Left ventricle myocardium inferior (tissue), 1 donor: ENCODE results near the gene C1orf94. TPM values are rescaled to one million over a fixed set of nuclear protein-coding genes. Genes with fewer than 3 reads are reported as not detected.
A peak's percentile ranks its signal among the peaks of the same experiment; 100 is the strongest.
"Not testable (repeated sequence)": the region's sequence is repeated elsewhere in the genome, so short reads cannot be mapped to it uniquely, and the experiment has no call there.

Experiments
- DNase-seq: peaks from one replicate; pipeline ENCODE4 v3.0.0-alpha.2; 2020
- H3K27ac ChIP-seq: fragments of 200-600 bp; replicated peaks from 2 replicates; pipeline ENCODE4 v1.8.0; 2021
- H3K27me3 ChIP-seq: fragments of 200-600 bp; 2 replicates; pipeline ENCODE4 v1.8.0; 2021; ENCODE audit warnings: low read depth
- H3K36me3 ChIP-seq: fragments of 200-600 bp; 2 replicates; pipeline ENCODE4 v1.8.0; 2021
- H3K4me1 ChIP-seq: fragments of 200-600 bp; 2 replicates; pipeline ENCODE4 v1.8.0; 2021
- H3K4me3 ChIP-seq: fragments of 200-600 bp; 2 replicates; pipeline ENCODE4 v1.8.0; 2021; ENCODE audit warnings: mild to moderate bottlenecking, moderate library complexity
- H3K9me3 ChIP-seq: fragments of 200-600 bp; replicated peaks from 2 replicates; pipeline ENCODE4 v1.8.0; 2021
- intact Hi-C: fragments of 100-400 bp; cut with micrococcal nuclease; formaldehyde crosslinking; loops from one replicate; pipeline ENCODE4 v1.11.0; 2022
- total RNA-seq: library from RNA; stranded (reverse); fragmentation: NEBNext Ultra II Directional; extraction: Animal tissue kit (Norgen Biotek cat#: 25700); gene quantifications from one replicate; pipeline ENCODE4 v1.2.1, GENCODE V29; 2021
- TF ChIP-seq, protein P1 (sequence below): fragments of 200-600 bp; IDR thresholded peaks from 2 replicates; pipeline ENCODE4 v1.8.0; 2021; ENCODE audit warnings: antibody characterized with exemption, mild to moderate bottlenecking, borderline replicate concordance
- donor health status: DM: no; HTN: yes; CAD: no; lungs with severe emphysema.

The C1orf94 gene
- total RNA-seq, 1 donor from 2014 or later: not detected

DNA sequence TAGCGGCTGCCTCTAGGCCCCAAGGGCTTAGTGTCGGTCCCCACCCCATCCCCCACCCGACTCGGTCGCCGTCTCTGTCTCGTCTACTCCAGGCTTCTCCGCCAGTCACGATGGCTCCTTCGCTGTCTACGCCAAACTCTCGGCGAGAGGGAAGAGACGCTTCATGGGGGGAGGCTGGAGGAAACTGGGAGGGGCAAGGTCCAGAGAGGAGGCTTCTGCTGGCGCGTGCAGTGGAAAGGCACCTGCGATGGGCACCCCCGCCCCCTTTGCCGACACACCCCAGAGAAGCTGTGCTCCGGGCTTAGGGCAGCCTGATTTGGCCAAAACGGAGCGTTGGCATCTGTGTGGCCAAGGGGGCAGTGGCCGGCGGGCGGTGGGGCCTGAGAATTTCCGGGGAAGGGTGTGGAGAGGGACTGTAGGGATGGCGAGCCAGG is 10.5 kb upstream of the C1orf94 start:
- Histone ChIP-seq H3K9me3 (no peaks in the 10 kb centered on the region), H3K36me3 (no peaks in the 10 kb centered on the region), H3K27ac (no peak overlapping the region), H3K4me3 (peak overlapping the region; percentile 35), H3K27me3 (peaks cover 100% of the 10 kb centered on the region), H3K4me1 (peaks cover 42% of the 10 kb centered on the region)
- no peak for DNase-seq
- TF ChIP-seq, protein P1, sequence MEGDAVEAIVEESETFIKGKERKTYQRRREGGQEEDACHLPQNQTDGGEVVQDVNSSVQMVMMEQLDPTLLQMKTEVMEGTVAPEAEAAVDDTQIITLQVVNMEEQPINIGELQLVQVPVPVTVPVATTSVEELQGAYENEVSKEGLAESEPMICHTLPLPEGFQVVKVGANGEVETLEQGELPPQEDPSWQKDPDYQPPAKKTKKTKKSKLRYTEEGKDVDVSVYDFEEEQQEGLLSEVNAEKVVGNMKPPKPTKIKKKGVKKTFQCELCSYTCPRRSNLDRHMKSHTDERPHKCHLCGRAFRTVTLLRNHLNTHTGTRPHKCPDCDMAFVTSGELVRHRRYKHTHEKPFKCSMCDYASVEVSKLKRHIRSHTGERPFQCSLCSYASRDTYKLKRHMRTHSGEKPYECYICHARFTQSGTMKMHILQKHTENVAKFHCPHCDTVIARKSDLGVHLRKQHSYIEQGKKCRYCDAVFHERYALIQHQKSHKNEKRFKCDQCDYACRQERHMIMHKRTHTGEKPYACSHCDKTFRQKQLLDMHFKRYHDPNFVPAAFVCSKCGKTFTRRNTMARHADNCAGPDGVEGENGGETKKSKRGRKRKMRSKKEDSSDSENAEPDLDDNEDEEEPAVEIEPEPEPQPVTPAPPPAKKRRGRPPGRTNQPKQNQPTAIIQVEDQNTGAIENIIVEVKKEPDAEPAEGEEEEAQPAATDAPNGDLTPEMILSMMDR: no peak
- intact Hi-C loops: no loop called here

DNA sequence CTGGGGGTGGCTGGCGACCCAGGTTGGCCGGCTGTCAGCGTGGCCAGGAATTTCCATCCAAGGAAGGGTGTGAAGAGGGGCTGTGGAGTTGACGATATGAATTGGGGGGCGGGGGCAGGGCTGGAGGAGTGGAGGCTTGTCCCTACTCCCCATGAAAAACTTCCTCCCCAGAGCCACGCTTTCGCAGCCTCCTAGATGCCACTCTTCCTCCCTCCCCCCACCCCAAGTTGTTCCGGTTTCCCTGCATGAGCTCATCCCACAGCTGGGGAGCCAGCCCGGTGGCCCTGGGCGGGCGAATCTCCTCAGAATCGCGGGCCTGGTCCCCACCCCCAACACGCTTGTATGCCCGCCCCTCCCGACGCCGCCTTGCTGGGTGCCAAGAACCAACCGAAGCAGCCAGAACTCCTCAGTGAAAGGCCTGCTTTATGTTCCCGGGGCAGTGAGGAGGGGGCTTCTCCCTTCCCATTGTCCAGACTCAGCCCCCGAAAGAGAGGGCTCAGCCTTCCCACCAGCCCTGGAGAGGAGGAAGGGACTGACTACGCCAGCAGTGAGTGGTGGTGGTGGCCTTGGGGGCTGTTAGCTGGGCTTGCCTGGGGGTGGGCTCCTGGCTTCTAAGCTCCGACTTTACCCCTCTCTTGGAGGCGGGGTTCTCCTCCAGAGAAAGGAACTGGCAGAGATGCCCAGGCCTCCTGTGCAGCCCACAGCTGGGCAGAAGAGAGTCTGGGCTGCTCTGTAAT is 9.9 kb upstream of the C1orf94 start:
- no peaks in the 10 kb centered on the region for H3K36me3 ChIP-seq
- TF ChIP-seq, protein P1: no peak
- peaks cover 100% of the 10 kb centered on the region for H3K27me3 ChIP-seq
- peak overlapping the region; percentile 35 for H3K4me3 ChIP-seq
- H3K9me3 ChIP-seq: no peaks in the 10 kb centered on the region
- H3K4me1 ChIP-seq: peaks cover 42% of the 10 kb centered on the region
- intact Hi-C loops: no loop called here
- H3K27ac ChIP-seq: no peak overlapping the region
- DNase-seq: no peak

DNA sequence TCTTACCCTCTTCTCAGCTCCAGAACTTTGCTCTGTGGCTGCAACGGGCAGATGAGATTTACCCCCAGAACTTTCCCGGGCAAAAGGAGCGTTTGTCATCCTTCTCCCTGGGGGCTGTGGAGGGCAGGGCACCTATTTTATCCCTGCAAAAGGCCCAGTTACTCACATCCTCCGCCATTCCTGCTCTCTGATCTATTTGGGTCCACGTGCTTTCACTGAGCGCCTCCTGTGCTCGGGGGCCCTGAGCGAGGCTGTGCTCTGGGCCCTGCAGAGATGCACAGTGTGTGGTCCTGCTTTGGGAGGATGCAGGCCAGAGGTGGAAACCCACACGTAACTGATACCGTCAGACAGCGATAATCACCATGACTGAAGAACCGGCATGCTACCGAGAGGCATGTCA is 9.3 kb upstream of the C1orf94 start:
- Histone ChIP-seq H3K27me3 (peaks cover 100% of the 10 kb centered on the region), H3K4me1 (peaks cover 42% of the 10 kb centered on the region), H3K9me3 (no peaks in the 10 kb centered on the region), H3K36me3 (no peaks in the 10 kb centered on the region), H3K4me3 (no peak overlapping the region), H3K27ac (no peak overlapping the region)
- DNase-seq: no peak
- intact Hi-C loops: no loop called here
- TF ChIP-seq, protein P1: no peak

- intact Hi-C loops: no loop called here
- TF ChIP-seq, protein P1: no peak
- H3K4me3 ChIP-seq: no peak overlapping the region
- H3K36me3 ChIP-seq: no peaks in the 10 kb centered on the region
- no peak overlapping the region for H3K27ac ChIP-seq
- H3K9me3 ChIP-seq: no peaks in the 10 kb centered on the region
- no peak for DNase-seq
- H3K27me3 ChIP-seq: peaks cover 100% of the 10 kb centered on the region
- peaks cover 4% of the 10 kb centered on the region for H3K4me1 ChIP-seq
Observed at GRCh38 chr1:34175744-34176143, 963 bp upstream of the C1orf94 start.

DNA sequence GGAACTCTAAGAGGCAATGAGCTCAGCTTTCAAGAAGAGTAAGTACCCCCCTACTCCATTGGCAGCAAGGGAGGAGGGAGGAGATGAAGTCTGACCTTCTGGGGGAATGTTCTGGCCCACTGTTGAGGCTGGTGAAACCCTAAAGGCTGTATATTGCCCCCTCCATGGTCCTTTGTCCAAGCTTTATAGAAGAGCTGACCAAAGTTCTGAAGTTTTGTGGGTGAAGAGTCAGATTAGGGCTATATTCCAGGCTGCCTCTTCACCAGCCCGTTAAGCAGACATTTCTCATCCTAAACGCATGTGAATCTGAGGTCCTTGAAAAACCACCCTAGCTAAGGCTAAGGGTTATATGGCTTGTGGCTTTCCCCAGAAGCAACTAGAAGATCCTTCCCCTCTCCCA is 1.4 kb downstream of the C1orf94 start:
- Histone ChIP-seq H3K4me3 (no peak overlapping the region), H3K27me3 (peaks cover 98% of the 10 kb centered on the region), H3K36me3 (no peaks in the 10 kb centered on the region), H3K27ac (no peak overlapping the region), H3K4me1 (peaks cover 4% of the 10 kb centered on the region), H3K9me3 (no peaks in the 10 kb centered on the region)
- intact Hi-C loops: no loop called here
- TF ChIP-seq, protein P1: no peak
- no peak for DNase-seq

DNA sequence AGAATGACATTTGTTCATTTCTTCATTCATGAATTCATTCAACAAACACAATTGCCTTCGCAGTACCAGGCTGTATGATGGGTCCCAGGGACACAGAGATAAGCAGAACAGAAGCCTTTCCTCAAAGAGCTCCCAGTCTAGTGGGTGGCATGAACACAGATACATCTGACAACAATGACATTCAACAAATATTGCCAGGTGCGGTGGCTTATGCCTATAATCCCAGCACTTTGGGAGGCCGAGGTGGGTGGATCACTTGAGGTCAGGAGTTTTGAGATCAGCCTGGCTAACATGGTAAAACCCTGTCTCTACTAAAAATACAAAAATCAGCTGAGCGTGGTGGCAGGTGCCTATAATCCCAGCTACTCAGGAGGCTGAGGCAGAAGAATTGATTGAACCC is 6.7 kb downstream of the C1orf94 start:
- intact Hi-C loops, H3K4me3 ChIP-seq: not testable (repeated sequence)

More for the DNA sequence above, 6.7 kb downstream of the C1orf94 start:
- not testable (repeated sequence) for DNase-seq, H3K36me3 ChIP-seq, H3K4me1 ChIP-seq, H3K27ac ChIP-seq, H3K9me3 ChIP-seq
- H3K27me3 ChIP-seq: peaks cover 92% of the 10 kb centered on the region
